Measurements from ENCODE around the gene RAB35.

The RAB35 gene

GRCh38 chr12:120142231-120142877, 25.8 kb upstream of the RAB35 start:
- TF ChIP-seq CTCF (IDR thresholded peaks at IDR 0.05; ENCODE audit: low read length, missing control alignments): no peak
- H3K4me3 ChIP-seq (replicated peaks; ENCODE audit: low read depth, low read length): no peak overlapping the region
- DNase-seq (ENCODE audit: low read depth): peak; percentile 44

GRCh38 chr12:120141336-120141735, 24.8 kb upstream of the RAB35 start:
- TF ChIP-seq CTCF (IDR thresholded peaks at IDR 0.05; ENCODE audit: low read length, missing control alignments): no peak

GRCh38 chr12:120140603-120141002, 24.1 kb upstream of the RAB35 start:
- TF ChIP-seq CTCF (IDR thresholded peaks at IDR 0.05; ENCODE audit: low read length, missing control alignments): no peak
- DNase-seq (ENCODE audit: low read depth): no peak
- H3K4me3 ChIP-seq (replicated peaks; ENCODE audit: low read depth, low read length): no peak overlapping the region

More at GRCh38 chr12:120141336-120141735, 24.8 kb upstream of the RAB35 start:
- DNase-seq (ENCODE audit: low read depth): no peak
- no peak overlapping the region for H3K4me3 ChIP-seq (replicated peaks; ENCODE audit: low read depth, low read length)

GRCh38 chr12:120139958-120140357, 23.4 kb upstream of the RAB35 start:
- TF ChIP-seq CTCF (IDR thresholded peaks at IDR 0.05; ENCODE audit: low read length, missing control alignments): no peak
- no peak for DNase-seq (ENCODE audit: low read depth)
- no peak overlapping the region for H3K4me3 ChIP-seq (replicated peaks; ENCODE audit: low read depth, low read length)

GRCh38 chr12:120138366-120138765, 21.8 kb upstream of the RAB35 start:
- TF ChIP-seq CTCF (IDR thresholded peaks at IDR 0.05; ENCODE audit: low read length, missing control alignments): no peak
- H3K4me3 ChIP-seq (replicated peaks; ENCODE audit: low read depth, low read length): no peak overlapping the region
- no peak for DNase-seq (ENCODE audit: low read depth)

GRCh38 chr12:120137833-120138232, 21.3 kb upstream of the RAB35 start:
- no peak for DNase-seq (ENCODE audit: low read depth)
- TF ChIP-seq CTCF (IDR thresholded peaks at IDR 0.05; ENCODE audit: low read length, missing control alignments): no peak
- H3K4me3 ChIP-seq (replicated peaks; ENCODE audit: low read depth, low read length): no peak overlapping the region

All from fibroblast of pulmonary artery (primary cell).